Liver (tissue), 9 donors: ENCODE results near the gene MORN4. TPM values are rescaled to one million over a fixed set of nuclear protein-coding genes. Genes with fewer than 3 reads are reported as not detected.

ENCODE experiments used
- DNase-seq: peaks from one replicate; pipeline ENCODE4 v3.0.0-alpha.2; 2017; ENCODE audit warnings: low spot score
- H3K27ac ChIP-seq, 2 donors: one replicate each; pipeline ENCODE4 v1.7.0; 2013; ENCODE audit warnings: inconsistent platforms in 2 of 2, low read length in 2 of 2, control low read depth in 1 of 2, low read depth in 1 of 2, mild to moderate bottlenecking in 1 of 2
- H3K27me3 ChIP-seq, 4 donors: one replicate each; pipeline versions ENCODE4 v1.6.1 to v1.7.0; 2013; ENCODE audit warnings: low read length in 3 of 4, inconsistent platforms in 1 of 4, mild to moderate bottlenecking in 1 of 4, moderate library complexity in 1 of 4; ENCODE audit not compliant: control insufficient read depth in 4 of 4, insufficient read depth in 4 of 4
- H3K36me3 ChIP-seq, 4 donors: one replicate each; pipeline versions ENCODE4 v1.6.1 to v1.7.0; 2013; ENCODE audit warnings: low read length in 3 of 4, mild to moderate bottlenecking in 3 of 4, low read depth in 1 of 4, moderate library complexity in 1 of 4; ENCODE audit not compliant: control insufficient read depth in 4 of 4, insufficient read depth in 3 of 4
- H3K4me1 ChIP-seq, 4 donors: one replicate each; pipeline versions ENCODE4 v1.6.1 to v1.7.0; 2013; ENCODE audit warnings: low read length in 3 of 4, mild to moderate bottlenecking in 3 of 4, moderate library complexity in 1 of 4; ENCODE audit not compliant: control insufficient read depth in 4 of 4, insufficient read depth in 4 of 4
- H3K4me3 ChIP-seq, 3 donors: one replicate each; pipeline versions ENCODE4 v1.6.1 to v1.7.0; 2013; ENCODE audit warnings: low read length in 3 of 3, control low read depth in 1 of 3, low read depth in 1 of 3, mild to moderate bottlenecking in 1 of 3
- H3K9ac ChIP-seq, 2 donors: one replicate each; pipeline ENCODE4 v1.7.0; 2013; ENCODE audit warnings: low read length in 2 of 2, mild to moderate bottlenecking in 2 of 2, moderate library complexity in 2 of 2, control low read depth in 1 of 2, low read depth in 1 of 2
- H3K9me3 ChIP-seq, 4 donors: one replicate each; pipeline versions ENCODE4 v1.6.1 to v1.7.0; 2013; ENCODE audit warnings: low read length in 3 of 4; ENCODE audit not compliant: control insufficient read depth in 4 of 4
- CTCF ChIP-seq: fragments of 150-350 bp; IDR thresholded peaks from 2 replicates; pipeline ENCODE4 v1.5.1; 2017; ENCODE audit warnings: improper control_type of control experiment, low read depth, low read length; ENCODE audit not compliant: missing input control
- EGR1 ChIP-seq, 2 donors: IDR thresholded peaks; 2 replicates each; pipeline ENCODE4 v1.6.1; 2016 to 2018; ENCODE audit warnings: antibody characterized with exemption in 2 of 2, low read depth in 2 of 2
- FOXA1 ChIP-seq: IDR thresholded peaks from 2 replicates; pipeline ENCODE4 v1.6.1; 2016; ENCODE audit warnings: antibody characterized with exemption
- FOXA2 ChIP-seq: IDR thresholded peaks from 2 replicates; pipeline ENCODE4 v1.6.1; 2016; ENCODE audit warnings: antibody characterized with exemption
- GABPA ChIP-seq, 2 donors: IDR thresholded peaks in 1 of 2; conservative IDR thresholded peaks in 1 of 2; 2 replicates each; pipeline ENCODE4 v1.6.1; 2016; ENCODE audit warnings: antibody characterized with exemption in 2 of 2, mild to moderate bottlenecking in 1 of 2, moderate library complexity in 1 of 2
- HNF4A ChIP-seq, 2 donors: conservative IDR thresholded peaks; 2 replicates each; pipeline ENCODE4 v1.6.1; 2016; ENCODE audit warnings: antibody characterized with exemption in 2 of 2, mild to moderate bottlenecking in 2 of 2
- HNF4G ChIP-seq: IDR thresholded peaks from 2 replicates; pipeline ENCODE4 v1.6.1; 2016; ENCODE audit warnings: antibody characterized with exemption
- JUND ChIP-seq, 2 donors: IDR thresholded peaks; 2 replicates each; pipeline ENCODE4 v1.6.1; 2016; ENCODE audit warnings: antibody characterized with exemption in 2 of 2
- NR2F2 ChIP-seq: IDR thresholded peaks from 2 replicates; pipeline ENCODE4 v1.6.1; 2016; ENCODE audit warnings: antibody characterized with exemption
- RAD21 ChIP-seq, 2 donors: IDR thresholded peaks; 2 replicates each; pipeline ENCODE4 v1.6.1; 2016; ENCODE audit warnings: antibody characterized with exemption in 2 of 2, mild to moderate bottlenecking in 2 of 2
- RXRA ChIP-seq, 2 donors: IDR thresholded peaks; 2 replicates each; pipeline ENCODE4 v1.6.1; 2017 to 2018; ENCODE audit warnings: antibody characterized with exemption in 2 of 2, mild to moderate bottlenecking in 1 of 2
- SP1 ChIP-seq: IDR thresholded peaks from 2 replicates; pipeline ENCODE4 v1.6.1; 2018; ENCODE audit warnings: antibody characterized with exemption, mild to moderate bottlenecking
- TAF1 ChIP-seq: conservative IDR thresholded peaks from 2 replicates; pipeline ENCODE4 v1.6.1; 2016; ENCODE audit warnings: antibody characterized with exemption, mild to moderate bottlenecking
- YY1 ChIP-seq: IDR thresholded peaks from 2 replicates; pipeline ENCODE4 v1.6.1; 2016; ENCODE audit warnings: antibody characterized with exemption, mild to moderate bottlenecking
- WGBS: extraction: QIAGEN DNeasy Blood & Tissue Kit; methylation state at CpG from one replicate; pipeline ENCODE4 v1.1.7; 2013; 5-methylcytosine and 5-hydroxymethylcytosine counted together
- polyA plus RNA-seq, 2 donors: library from polyadenylated mRNA; stranded (reverse) in 1 of 2; unstranded in 1 of 2; fragments of 200-250 nt in 1 of 2; fragments of >200 nt in 1 of 2; fragmentation: Nextera tagmentation in 1 of 2; extraction: Ambion mirVana in 1 of 2; gene quantifications; one replicate each; pipeline versions ENCODE4 v1.2.1 to v1.2.3, GENCODE V29; 2013 to 2015
- total RNA-seq, 2 donors: library from RNA; depleted of rRNA; stranded (reverse); fragments of >200 nt; gene quantifications; one replicate each; pipeline ENCODE4 v1.2.3, GENCODE V29; 2014
- TF ChIP-seq, protein P1 (sequence below): IDR thresholded peaks from 2 replicates; pipeline ENCODE4 v1.6.1; 2016; ENCODE audit warnings: antibody characterized with exemption, mild to moderate bottlenecking
- TF ChIP-seq, protein P2 (sequence below): IDR thresholded peaks from 2 replicates; pipeline ENCODE4 v1.6.1; 2016; ENCODE audit warnings: antibody characterized with exemption
- TF ChIP-seq, protein P3 (sequence below): IDR thresholded peaks from 2 replicates; pipeline ENCODE4 v1.6.1; 2016; ENCODE audit warnings: antibody characterized with exemption
- donor health status: healthy.
- donor health status: healthy.
- donor health status: healthy.
- donor health status: healthy.
- donor health status: healthy.

Gene MORN4
- total and polyA plus RNA-seq, 4 donors, result 0.42 to 3.1 (median 2.1) TPM

GRCh38 chr10:97648562-97649404, 15.5 kb upstream of the MORN4 start:
- H3K36me3 ChIP-seq, result peaks cover 3 to 21% (median 11%) of the 10 kb centered on the region in 4 donors
- H3K4me1 ChIP-seq, result peaks cover 0 to 2% (median 0%) of the 10 kb centered on the region in 4 donors
- no peak for DNase-seq
- H3K27ac ChIP-seq, result peak overlapping the region; percentile 21 to 70
- no peaks in the 10 kb centered on the region for H3K27me3 ChIP-seq
- no peaks in the 10 kb centered on the region for H3K9me3 ChIP-seq
- TF ChIP-seq, protein P1, sequence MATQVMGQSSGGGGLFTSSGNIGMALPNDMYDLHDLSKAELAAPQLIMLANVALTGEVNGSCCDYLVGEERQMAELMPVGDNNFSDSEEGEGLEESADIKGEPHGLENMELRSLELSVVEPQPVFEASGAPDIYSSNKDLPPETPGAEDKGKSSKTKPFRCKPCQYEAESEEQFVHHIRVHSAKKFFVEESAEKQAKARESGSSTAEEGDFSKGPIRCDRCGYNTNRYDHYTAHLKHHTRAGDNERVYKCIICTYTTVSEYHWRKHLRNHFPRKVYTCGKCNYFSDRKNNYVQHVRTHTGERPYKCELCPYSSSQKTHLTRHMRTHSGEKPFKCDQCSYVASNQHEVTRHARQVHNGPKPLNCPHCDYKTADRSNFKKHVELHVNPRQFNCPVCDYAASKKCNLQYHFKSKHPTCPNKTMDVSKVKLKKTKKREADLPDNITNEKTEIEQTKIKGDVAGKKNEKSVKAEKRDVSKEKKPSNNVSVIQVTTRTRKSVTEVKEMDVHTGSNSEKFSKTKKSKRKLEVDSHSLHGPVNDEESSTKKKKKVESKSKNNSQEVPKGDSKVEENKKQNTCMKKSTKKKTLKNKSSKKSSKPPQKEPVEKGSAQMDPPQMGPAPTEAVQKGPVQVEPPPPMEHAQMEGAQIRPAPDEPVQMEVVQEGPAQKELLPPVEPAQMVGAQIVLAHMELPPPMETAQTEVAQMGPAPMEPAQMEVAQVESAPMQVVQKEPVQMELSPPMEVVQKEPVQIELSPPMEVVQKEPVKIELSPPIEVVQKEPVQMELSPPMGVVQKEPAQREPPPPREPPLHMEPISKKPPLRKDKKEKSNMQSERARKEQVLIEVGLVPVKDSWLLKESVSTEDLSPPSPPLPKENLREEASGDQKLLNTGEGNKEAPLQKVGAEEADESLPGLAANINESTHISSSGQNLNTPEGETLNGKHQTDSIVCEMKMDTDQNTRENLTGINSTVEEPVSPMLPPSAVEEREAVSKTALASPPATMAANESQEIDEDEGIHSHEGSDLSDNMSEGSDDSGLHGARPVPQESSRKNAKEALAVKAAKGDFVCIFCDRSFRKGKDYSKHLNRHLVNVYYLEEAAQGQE, result peak; percentile 19
- no peak for TF ChIP-seq CTCF
- peak in 1 of 2 donors; percentile 39 for TF ChIP-seq JUND (IDR thresholded peaks at IDR 0.05)
- TF ChIP-seq YY1, result peak; percentile 15
- TF ChIP-seq GABPA (IDR thresholded peaks at IDR 0.05 in 1 of 2, conservative IDR thresholded peaks at IDR 0.05 in 1 of 2), result no peak
- 83% methylated on average over 5 of the region's 5 CpGs for WGBS
- H3K9ac ChIP-seq, result no peak overlapping the region
- no peak overlapping the region for H3K4me3 ChIP-seq

- no peaks in the 10 kb centered on the region for H3K9me3 ChIP-seq
- no peak for TF ChIP-seq SP1
- no peak for TF ChIP-seq EGR1 (IDR thresholded peaks at IDR 0.05; ENCODE audit: low read depth in 2 of 2)
- TF ChIP-seq FOXA1, result no peak
- TF ChIP-seq, protein P1, result no peak
- TF ChIP-seq GABPA (IDR thresholded peaks at IDR 0.05 in 1 of 2, conservative IDR thresholded peaks at IDR 0.05 in 1 of 2), result no peak
- TF ChIP-seq HNF4G, result no peak
- TF ChIP-seq RAD21 (IDR thresholded peaks at IDR 0.05), result no peak
- TF ChIP-seq TAF1, result no peak
- TF ChIP-seq HNF4A (conservative IDR thresholded peaks at IDR 0.05), result no peak
- TF ChIP-seq, protein P2, sequence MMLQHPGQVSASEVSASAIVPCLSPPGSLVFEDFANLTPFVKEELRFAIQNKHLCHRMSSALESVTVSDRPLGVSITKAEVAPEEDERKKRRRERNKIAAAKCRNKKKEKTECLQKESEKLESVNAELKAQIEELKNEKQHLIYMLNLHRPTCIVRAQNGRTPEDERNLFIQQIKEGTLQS, result no peak
- TF ChIP-seq, protein P3, sequence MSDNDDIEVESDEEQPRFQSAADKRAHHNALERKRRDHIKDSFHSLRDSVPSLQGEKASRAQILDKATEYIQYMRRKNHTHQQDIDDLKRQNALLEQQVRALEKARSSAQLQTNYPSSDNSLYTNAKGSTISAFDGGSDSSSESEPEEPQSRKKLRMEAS, result no peak
- no peak for TF ChIP-seq CTCF
- TF ChIP-seq YY1, result no peak
- TF ChIP-seq FOXA2, result no peak
- TF ChIP-seq RXRA (IDR thresholded peaks at IDR 0.05), result no peak
- TF ChIP-seq NR2F2, result no peak
- no peak for TF ChIP-seq JUND (IDR thresholded peaks at IDR 0.05)
- H3K9ac ChIP-seq, result no peak overlapping the region
- peaks cover 0 to 2% (median 0%) of the 10 kb centered on the region in 4 donors for H3K4me1 ChIP-seq
- no peak overlapping the region for H3K27ac ChIP-seq
- H3K27me3 ChIP-seq, result no peaks in the 10 kb centered on the region
- 93% methylated on average over 1 of the region's 1 CpG for WGBS
- peaks cover 0 to 12% (median 6%) of the 10 kb centered on the region in 4 donors for H3K36me3 ChIP-seq
- H3K4me3 ChIP-seq, result no peak overlapping the region
- no peak for DNase-seq
Measured at GRCh38 chr10:97647556-97647955, 14.3 kb upstream of the MORN4 start.
